Measurements from ENCODE around the gene DAPK1.

The DAPK1 gene

DNA sequence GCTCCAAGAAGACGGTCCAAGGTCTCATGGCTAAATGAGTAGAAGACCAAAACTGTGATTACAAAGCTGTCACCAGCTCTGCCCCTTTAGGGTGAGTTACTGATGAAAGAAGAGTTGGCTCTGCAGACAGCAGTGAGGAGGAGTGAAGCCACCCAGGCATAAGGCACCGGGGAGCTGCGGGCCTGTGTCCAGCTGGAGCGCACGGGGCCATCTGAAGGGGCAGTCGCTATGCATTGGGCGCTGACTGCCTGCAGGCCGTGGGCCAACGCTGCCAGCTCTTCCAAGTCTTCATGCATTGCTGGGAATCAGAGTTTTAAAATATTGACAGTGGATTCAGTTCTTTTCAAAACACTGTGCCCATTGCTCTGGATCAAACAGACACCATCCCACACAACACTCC lies 70.3 kb downstream of the DAPK1 start:
- no peaks in the 10 kb centered on the region for H3K4me1 ChIP-seq (ENCODE audit: low read length)
- H3K79me2 ChIP-seq (ENCODE audit: low read length) = peaks cover 53% of the 10 kb centered on the region
- H3K36me3 ChIP-seq (replicated peaks; ENCODE audit: insufficient read depth, low read length) = no peaks in the 10 kb centered on the region
- no peaks in the 10 kb centered on the region for H3K27me3 ChIP-seq (replicated peaks; ENCODE audit: insufficient read depth, low read length)
- H3K27ac ChIP-seq (ENCODE audit: low read length) = no peak overlapping the region
- no peaks in the 10 kb centered on the region for H3K9me3 ChIP-seq (replicated peaks; ENCODE audit: insufficient read depth, low read length)
- no peak overlapping the region for H3K9ac ChIP-seq (ENCODE audit: low read length)
- H4K20me1 ChIP-seq (ENCODE audit: insufficient read depth, low read length) = no peaks in the 10 kb centered on the region
- no peak overlapping the region for H3K4me3 ChIP-seq (ENCODE audit: low read length)
- TF ChIP-seq EZH2 (optimal IDR thresholded peaks at IDR 0.05; ENCODE audit: low read depth, low read length) = no peak
- TF ChIP-seq, protein P1, sequence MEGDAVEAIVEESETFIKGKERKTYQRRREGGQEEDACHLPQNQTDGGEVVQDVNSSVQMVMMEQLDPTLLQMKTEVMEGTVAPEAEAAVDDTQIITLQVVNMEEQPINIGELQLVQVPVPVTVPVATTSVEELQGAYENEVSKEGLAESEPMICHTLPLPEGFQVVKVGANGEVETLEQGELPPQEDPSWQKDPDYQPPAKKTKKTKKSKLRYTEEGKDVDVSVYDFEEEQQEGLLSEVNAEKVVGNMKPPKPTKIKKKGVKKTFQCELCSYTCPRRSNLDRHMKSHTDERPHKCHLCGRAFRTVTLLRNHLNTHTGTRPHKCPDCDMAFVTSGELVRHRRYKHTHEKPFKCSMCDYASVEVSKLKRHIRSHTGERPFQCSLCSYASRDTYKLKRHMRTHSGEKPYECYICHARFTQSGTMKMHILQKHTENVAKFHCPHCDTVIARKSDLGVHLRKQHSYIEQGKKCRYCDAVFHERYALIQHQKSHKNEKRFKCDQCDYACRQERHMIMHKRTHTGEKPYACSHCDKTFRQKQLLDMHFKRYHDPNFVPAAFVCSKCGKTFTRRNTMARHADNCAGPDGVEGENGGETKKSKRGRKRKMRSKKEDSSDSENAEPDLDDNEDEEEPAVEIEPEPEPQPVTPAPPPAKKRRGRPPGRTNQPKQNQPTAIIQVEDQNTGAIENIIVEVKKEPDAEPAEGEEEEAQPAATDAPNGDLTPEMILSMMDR (IDR thresholded peaks at IDR 0.05; ENCODE audit: low read length) = no peak
- TF ChIP-seq EZH2phosphoT487 (IDR thresholded peaks at IDR 0.05; ENCODE audit: low read length) = no peak
- no peak for DNase-seq
- no peak overlapping the region for H2AFZ ChIP-seq (ENCODE audit: low read length)
- H3F3A ChIP-seq (ENCODE audit: insufficient read depth, low read length) = no peaks in the 10 kb centered on the region
- H3K4me2 ChIP-seq (ENCODE audit: low read depth, low read length) = no peak overlapping the region
- no peaks in the 10 kb centered on the region for H3K9me2 ChIP-seq (replicated peaks; ENCODE audit: insufficient read depth, low read length)

DNA sequence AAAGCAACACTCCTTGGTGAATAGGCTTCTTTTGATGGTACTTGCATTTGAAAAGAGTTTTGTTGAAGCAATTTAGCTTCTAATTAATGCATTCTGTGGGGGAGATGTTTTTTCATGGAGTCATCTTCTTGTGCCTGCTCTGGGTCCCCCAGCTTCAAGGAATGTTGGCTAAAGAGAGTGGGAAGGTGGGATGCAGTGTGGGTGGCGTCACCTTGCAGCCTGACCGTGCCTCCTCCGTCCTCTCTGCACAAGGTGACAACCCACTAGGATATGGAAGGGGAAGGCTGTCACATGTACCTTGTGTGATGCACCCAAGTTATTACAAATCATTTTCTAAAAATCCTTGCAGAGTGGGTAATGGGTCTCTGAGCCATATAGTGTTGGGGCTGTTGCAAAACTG lies 70.7 kb downstream of the DAPK1 start:
- Histone ChIP-seq H2AFZ (ENCODE audit: low read length) (no peak overlapping the region), H3K9me3 (replicated peaks; ENCODE audit: insufficient read depth, low read length) (no peaks in the 10 kb centered on the region), H3K4me3 (ENCODE audit: low read length) (no peak overlapping the region), H3K27ac (ENCODE audit: low read length) (no peak overlapping the region), H3K79me2 (ENCODE audit: low read length) (peaks cover 50% of the 10 kb centered on the region), H3K4me1 (ENCODE audit: low read length) (no peaks in the 10 kb centered on the region), H3K4me2 (ENCODE audit: low read depth, low read length) (no peak overlapping the region), H3K9ac (ENCODE audit: low read length) (no peak overlapping the region), H3F3A (ENCODE audit: insufficient read depth, low read length) (no peaks in the 10 kb centered on the region), H3K9me2 (replicated peaks; ENCODE audit: insufficient read depth, low read length) (no peaks in the 10 kb centered on the region), H3K36me3 (replicated peaks; ENCODE audit: insufficient read depth, low read length) (no peaks in the 10 kb centered on the region), H3K27me3 (replicated peaks; ENCODE audit: insufficient read depth, low read length) (no peaks in the 10 kb centered on the region), H4K20me1 (ENCODE audit: insufficient read depth, low read length) (no peaks in the 10 kb centered on the region)
- TF ChIP-seq EZH2phosphoT487 (IDR thresholded peaks at IDR 0.05; ENCODE audit: low read length) (no peak), EZH2 (optimal IDR thresholded peaks at IDR 0.05; ENCODE audit: low read depth, low read length) (no peak)
- no peak for DNase-seq

DNA sequence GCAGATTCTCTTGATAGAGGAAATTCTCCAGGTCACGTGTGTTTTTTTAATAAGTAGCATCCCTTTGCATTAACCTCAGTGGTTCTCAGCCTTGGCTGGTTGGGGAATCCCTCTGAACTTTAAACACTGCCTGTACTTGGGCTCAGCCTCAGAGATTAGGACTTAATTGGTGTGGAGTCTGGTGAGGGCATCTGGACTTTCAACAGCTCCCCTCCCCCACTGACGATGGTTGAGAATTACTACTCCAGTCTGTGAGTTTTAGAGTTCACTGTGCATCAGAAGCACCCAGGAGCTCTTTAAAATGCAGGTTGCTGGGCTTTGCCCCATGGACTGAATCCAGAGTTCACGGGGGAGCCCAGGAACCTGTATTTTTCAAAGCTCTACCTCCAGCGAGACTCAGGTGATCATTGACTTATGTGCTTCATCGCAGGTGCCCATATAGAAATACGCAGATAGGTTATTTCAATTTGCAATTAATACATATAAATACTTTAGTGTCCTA lies 71.4 kb downstream of the DAPK1 start:
- H2AFZ ChIP-seq (ENCODE audit: low read length) = no peak overlapping the region
- H3K4me1 ChIP-seq (ENCODE audit: low read length) = no peaks in the 10 kb centered on the region
- no peaks in the 10 kb centered on the region for H4K20me1 ChIP-seq (ENCODE audit: insufficient read depth, low read length)
- no peak for DNase-seq
- no peaks in the 10 kb centered on the region for H3F3A ChIP-seq (ENCODE audit: insufficient read depth, low read length)
- no peak overlapping the region for H3K27ac ChIP-seq (ENCODE audit: low read length)
- H3K27me3 ChIP-seq (replicated peaks; ENCODE audit: insufficient read depth, low read length) = no peaks in the 10 kb centered on the region
- H3K9me2 ChIP-seq (replicated peaks; ENCODE audit: insufficient read depth, low read length) = no peaks in the 10 kb centered on the region
- no peaks in the 10 kb centered on the region for H3K9me3 ChIP-seq (replicated peaks; ENCODE audit: insufficient read depth, low read length)
- peaks cover 48% of the 10 kb centered on the region for H3K79me2 ChIP-seq (ENCODE audit: low read length)
- no peaks in the 10 kb centered on the region for H3K36me3 ChIP-seq (replicated peaks; ENCODE audit: insufficient read depth, low read length)
- TF ChIP-seq, protein P1 (IDR thresholded peaks at IDR 0.05; ENCODE audit: low read length) = no peak
- TF ChIP-seq EZH2 (optimal IDR thresholded peaks at IDR 0.05; ENCODE audit: low read depth, low read length) (no peak), EZH2phosphoT487 (IDR thresholded peaks at IDR 0.05; ENCODE audit: low read length) (no peak)
- no peak overlapping the region for H3K4me3 ChIP-seq (ENCODE audit: low read length)
- H3K4me2 ChIP-seq (ENCODE audit: low read depth, low read length) = no peak overlapping the region
- no peak overlapping the region for H3K9ac ChIP-seq (ENCODE audit: low read length)

DNA sequence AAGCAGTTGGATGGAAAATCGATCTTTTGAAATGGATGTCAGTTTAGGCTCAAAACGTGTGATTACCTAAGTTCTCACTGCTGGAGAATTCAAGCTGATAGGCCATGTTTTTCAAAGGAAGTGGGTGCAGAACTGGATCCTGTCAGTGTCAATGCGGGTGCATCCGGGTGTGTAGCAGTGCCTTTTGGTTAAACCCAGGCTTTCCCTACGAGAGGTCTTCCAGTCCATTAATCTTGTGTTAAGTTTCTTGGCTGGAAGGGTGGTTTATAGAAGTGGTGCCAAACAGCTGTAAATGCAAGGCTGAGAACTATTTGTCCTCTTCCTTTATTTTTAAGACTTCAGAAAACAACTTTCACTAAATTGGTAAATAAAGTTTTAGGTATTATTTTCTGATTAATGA lies 71.9 kb downstream of the DAPK1 start:
- no peak for DNase-seq
- H2AFZ ChIP-seq (ENCODE audit: low read length) = no peak overlapping the region
- H3F3A ChIP-seq (ENCODE audit: insufficient read depth, low read length) = no peaks in the 10 kb centered on the region
- H3K27ac ChIP-seq (ENCODE audit: low read length) = no peak overlapping the region
- H3K27me3 ChIP-seq (replicated peaks; ENCODE audit: insufficient read depth, low read length) = no peaks in the 10 kb centered on the region
- peaks cover 48% of the 10 kb centered on the region for H3K79me2 ChIP-seq (ENCODE audit: low read length)
- TF ChIP-seq EZH2 (optimal IDR thresholded peaks at IDR 0.05; ENCODE audit: low read depth, low read length) = no peak
- TF ChIP-seq, protein P1 (IDR thresholded peaks at IDR 0.05; ENCODE audit: low read length) = no peak
- TF ChIP-seq EZH2phosphoT487 (IDR thresholded peaks at IDR 0.05; ENCODE audit: low read length) = no peak
- no peaks in the 10 kb centered on the region for H3K36me3 ChIP-seq (replicated peaks; ENCODE audit: insufficient read depth, low read length)
- no peaks in the 10 kb centered on the region for H3K9me3 ChIP-seq (replicated peaks; ENCODE audit: insufficient read depth, low read length)
- H3K4me1 ChIP-seq (ENCODE audit: low read length) = no peaks in the 10 kb centered on the region
- no peaks in the 10 kb centered on the region for H4K20me1 ChIP-seq (ENCODE audit: insufficient read depth, low read length)
- H3K4me3 ChIP-seq (ENCODE audit: low read length) = no peak overlapping the region
- no peak overlapping the region for H3K4me2 ChIP-seq (ENCODE audit: low read depth, low read length)
- H3K9me2 ChIP-seq (replicated peaks; ENCODE audit: insufficient read depth, low read length) = no peaks in the 10 kb centered on the region
- no peak overlapping the region for H3K9ac ChIP-seq (ENCODE audit: low read length)
